A549 (cell line): Measurements from ENCODE around the gene LMAN1L. TPM values are rescaled to one million over a fixed set of nuclear protein-coding genes. Genes with fewer than 3 reads are reported as not detected.

ENCODE experiments used
- CBX2 ChIP-seq: fragments of 200-600 bp; sonication (generic); IDR thresholded peaks from 2 replicates; pipeline ENCODE4 v1.6.1; 2016; ENCODE audit warnings: low read depth, mild to moderate bottlenecking, borderline replicate concordance
- CEBPB ChIP-seq, 2 experiments: fragments of >200 bp in 1 of 2; sonication (Bioruptor Twin) in 1 of 2; formaldehyde crosslinking in 1 of 2; IDR thresholded peaks; 2 replicates each; pipeline ENCODE4 v1.6.1; 2012 to 2016
- CHD4 ChIP-seq: fragments of 200-600 bp; sonication (generic); IDR thresholded peaks from 2 replicates; pipeline ENCODE4 v1.6.1; 2016; ENCODE audit warnings: antibody characterized with exemption, mild to moderate bottlenecking, borderline replicate concordance
- EHMT2 ChIP-seq: fragments of 200-600 bp; sonication (generic); IDR thresholded peaks from 2 replicates; pipeline ENCODE4 v1.6.1; 2016; ENCODE audit warnings: antibody characterized with exemption, low read depth, mild to moderate bottlenecking, moderate library complexity
- ESRRA ChIP-seq: fragments of 150-350 bp; IDR thresholded peaks from 2 replicates; pipeline ENCODE4 v1.6.1; 2014; ENCODE audit warnings: mild to moderate bottlenecking, low read length, borderline replicate concordance
- FOSL2 ChIP-seq, 2 experiments: fragments of 450-650 bp in 1 of 2; fragments of >200 bp in 1 of 2; sonication (Bioruptor Twin) in 1 of 2; formaldehyde crosslinking; IDR thresholded peaks; 2 replicates each; pipeline versions ENCODE4 v1.5.0 to v1.6.1; 2016 to 2020; ENCODE audit warnings: mild to moderate bottlenecking in 1 of 2, moderate library complexity in 1 of 2
- HEYL ChIP-seq: fragments of 250-450 bp; sonication (Bioruptor Pico); IDR thresholded peaks from 2 replicates; pipeline ENCODE4 v1.8.0; 2021; ENCODE audit warnings: mild to moderate bottlenecking, moderate library complexity
- HOXB5 ChIP-seq: fragments of 250-450 bp; sonication (Bioruptor Pico); IDR thresholded peaks from 2 replicates; pipeline ENCODE4 v1.5.0; 2020; ENCODE audit warnings: mild to moderate bottlenecking, moderate library complexity
- JUN ChIP-seq, 2 experiments: fragments of >200 bp; sonication (Bioruptor Twin); formaldehyde crosslinking; IDR thresholded peaks; 2 replicates in 1 of 2; 3 replicates in 1 of 2; pipeline ENCODE4 v1.6.1; 2016 to 2017
- KDM1A ChIP-seq: fragments of 200-600 bp; sonication (generic); IDR thresholded peaks from 2 replicates; pipeline ENCODE4 v1.6.1; 2016; ENCODE audit warnings: low read depth, mild to moderate bottlenecking
- KDM5A ChIP-seq: fragments of 200-600 bp; sonication (generic); IDR thresholded peaks from 2 replicates; pipeline ENCODE4 v1.6.1; 2016; ENCODE audit warnings: antibody characterized with exemption, mild to moderate bottlenecking
- MAFK ChIP-seq: fragments of 450-650 bp; IDR thresholded peaks from 2 replicates; pipeline ENCODE4 v1.6.1; 2014; ENCODE audit not compliant: partially characterized antibody
- MAZ ChIP-seq: fragments of 150-350 bp; IDR thresholded peaks from 2 replicates; pipeline ENCODE4 v1.6.1; 2014; ENCODE audit warnings: antibody characterized with exemption, low read depth, low read length, borderline replicate concordance
- MYC ChIP-seq: IDR thresholded peaks from 2 replicates; pipeline ENCODE4 v1.6.1; 2012; ENCODE audit warnings: mild to moderate bottlenecking, inconsistent platforms, low read length, improper control_type of control experiment, borderline replicate concordance
- NPAS2 ChIP-seq: fragments of 250-450 bp; sonication (Bioruptor Pico); IDR thresholded peaks from 2 replicates; pipeline ENCODE4 v1.8.0; 2022; ENCODE audit warnings: mild to moderate bottlenecking, moderate library complexity, borderline replicate concordance
- NR3C1 ChIP-seq: fragments of >200 bp; sonication (Bioruptor Twin); formaldehyde crosslinking; IDR thresholded peaks from 3 replicates; pipeline ENCODE4 v1.6.1; 2017
- PHF8 ChIP-seq: fragments of 200-600 bp; sonication (generic); IDR thresholded peaks from 2 replicates; pipeline ENCODE4 v1.6.1; 2016; ENCODE audit warnings: low read depth, mild to moderate bottlenecking, antibody characterized with exemption, moderate library complexity, borderline replicate concordance
- POLR2AphosphoS2 ChIP-seq: conservative IDR thresholded peaks from 2 replicates; pipeline ENCODE4 v1.6.1; 2012; ENCODE audit warnings: low read length, improper control_type of control experiment, inconsistent platforms
- RAD21 ChIP-seq, 2 experiments: fragments of >200 bp in 1 of 2; sonication (Bioruptor Twin) in 1 of 2; formaldehyde crosslinking in 1 of 2; IDR thresholded peaks in 1 of 2; conservative IDR thresholded peaks in 1 of 2; 2 replicates in 1 of 2; 3 replicates in 1 of 2; pipeline ENCODE4 v1.6.1; 2012 to 2018; ENCODE audit warnings: inconsistent platforms in 1 of 2
- RCOR1 ChIP-seq: fragments of 150-350 bp; IDR thresholded peaks from 2 replicates; pipeline ENCODE4 v1.6.1; 2014; ENCODE audit warnings: antibody characterized with exemption, low read length, low read depth
- RFX5 ChIP-seq: fragments of 450-650 bp; IDR thresholded peaks from 2 replicates; pipeline ENCODE4 v1.7.1; 2014; ENCODE audit warnings: antibody characterized with exemption, mild to moderate bottlenecking, moderate library complexity
- SREBF2 ChIP-seq: fragments of 450-650 bp; IDR thresholded peaks from 2 replicates; pipeline ENCODE4 v1.6.1; 2014; ENCODE audit warnings: mild to moderate bottlenecking, moderate library complexity
- TFCP2L1 ChIP-seq: fragments of 250-450 bp; sonication (Bioruptor Pico); IDR thresholded peaks from 2 replicates; pipeline ENCODE4 v1.5.0; 2021; ENCODE audit warnings: mild to moderate bottlenecking
- TP53 ChIP-seq: fragments of 250-450 bp; sonication (Bioruptor Pico); IDR thresholded peaks from 2 replicates; pipeline ENCODE4 v1.5.0; 2021; ENCODE audit warnings: mild to moderate bottlenecking, moderate library complexity
- ZC3H11A ChIP-seq: fragments of 450-650 bp; IDR thresholded peaks from 2 replicates; pipeline ENCODE4 v1.6.1; 2014; ENCODE audit warnings: antibody characterized with exemption, mild to moderate bottlenecking
- ZFP36 ChIP-seq: fragments of 450-650 bp; IDR thresholded peaks from 2 replicates; pipeline ENCODE4 v1.6.1; 2014; ENCODE audit warnings: borderline replicate concordance; ENCODE audit not compliant: partially characterized antibody
- ZSCAN20 ChIP-seq: fragments of 250-450 bp; sonication (Bioruptor Pico); IDR thresholded peaks from 2 replicates; pipeline ENCODE4 v1.8.0; 2022; ENCODE audit warnings: mild to moderate bottlenecking, moderate library complexity
- polyA plus RNA-seq, 4 experiments: library from polyadenylated mRNA; depleted of rRNA in 3 of 4; stranded (reverse); fragments of >200 nt; fragmentation: RNase III in 1 of 4; extraction: RNeasy Plus Mini Kit Qiagen cat#74134 plus additional on column Dnase treatment in 1 of 4; gene quantifications; 2 replicates in 3 of 4; 3 replicates in 1 of 4; pipeline ENCODE4 v1.2.3, GENCODE V29; 2011 to 2017
- TF ChIP-seq, protein P1 (sequence below): IDR thresholded peaks from 2 replicates; pipeline ENCODE4 v1.6.1; 2012; ENCODE audit warnings: low read depth, borderline replicate concordance
- TF ChIP-seq, protein P2 (sequence below): IDR thresholded peaks from 2 replicates; pipeline ENCODE4 v1.6.1; 2012
- TF ChIP-seq, protein P3 (sequence below): fragments of 150-350 bp; IDR thresholded peaks from 2 replicates; pipeline ENCODE4 v1.6.1; 2014; ENCODE audit warnings: low read depth, mild to moderate bottlenecking, low read length
- TF ChIP-seq, protein P4 (sequence below): fragments of >200 bp; sonication (Bioruptor Twin); formaldehyde crosslinking; IDR thresholded peaks from 3 replicates; pipeline ENCODE4 v1.5.1; 2016
- TF ChIP-seq, protein P5 (sequence below): fragments of >200 bp; sonication (Bioruptor Twin); formaldehyde crosslinking; IDR thresholded peaks from 2 replicates; pipeline ENCODE4 v1.6.1; 2016
- TF ChIP-seq, protein P6 (sequence below): fragments of 250-450 bp; sonication (Bioruptor Pico); IDR thresholded peaks from 2 replicates; pipeline ENCODE4 v1.5.0; 2021; ENCODE audit warnings: mild to moderate bottlenecking, moderate library complexity, borderline replicate concordance
- TF ChIP-seq, protein P7 (sequence below): IDR thresholded peaks from 2 replicates; pipeline ENCODE4 v1.6.1; 2012

The LMAN1L gene
- polyA plus RNA-seq, 2 of the 4 experiments (the other 2 are of a cell fraction), result not detected

DNA sequence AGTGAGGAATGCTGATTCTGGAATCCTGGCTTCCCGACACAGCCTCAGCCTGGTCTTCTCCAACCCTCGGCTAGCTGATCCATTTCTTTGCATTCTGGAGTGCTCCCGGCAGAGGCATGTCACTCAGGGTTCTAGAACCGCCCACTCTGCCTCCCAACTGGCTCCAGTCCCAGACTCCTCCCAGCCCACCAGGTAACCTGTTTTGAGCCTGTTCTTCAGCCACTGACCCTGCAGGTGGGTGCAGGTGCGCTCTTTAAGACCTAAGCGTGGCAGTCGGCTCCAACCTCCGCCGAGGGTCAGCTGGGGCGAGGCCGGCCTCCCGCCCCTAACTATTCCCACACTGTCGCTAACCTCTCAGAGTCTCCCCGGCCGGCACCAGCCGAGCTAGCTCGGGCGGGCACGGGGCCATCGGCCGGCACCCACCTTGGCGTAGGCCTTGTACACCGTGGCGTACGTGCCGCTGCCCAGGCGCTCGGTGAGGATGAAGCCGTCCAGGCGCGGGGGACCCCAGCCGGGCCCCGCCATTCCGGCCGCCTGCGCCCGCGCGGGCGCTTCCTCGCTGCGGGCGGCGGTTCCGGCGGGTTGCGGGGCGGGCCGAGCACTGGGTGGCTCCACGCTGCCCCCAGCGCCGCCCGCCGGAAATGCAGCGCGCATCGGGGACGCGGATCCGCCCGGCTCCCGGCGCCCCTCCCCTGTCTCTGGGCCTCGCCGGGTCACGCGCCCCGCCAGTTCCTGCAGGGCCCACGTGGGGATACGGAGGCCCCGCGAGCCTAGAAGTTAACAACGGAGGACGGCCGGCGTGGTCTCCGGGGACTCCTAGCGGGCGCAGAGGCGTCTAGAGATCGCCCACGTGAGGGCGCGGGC lies 30.2 kb downstream of the LMAN1L start, which contains the start of gene ULK3 (continued):
- TF ChIP-seq, protein P1, sequence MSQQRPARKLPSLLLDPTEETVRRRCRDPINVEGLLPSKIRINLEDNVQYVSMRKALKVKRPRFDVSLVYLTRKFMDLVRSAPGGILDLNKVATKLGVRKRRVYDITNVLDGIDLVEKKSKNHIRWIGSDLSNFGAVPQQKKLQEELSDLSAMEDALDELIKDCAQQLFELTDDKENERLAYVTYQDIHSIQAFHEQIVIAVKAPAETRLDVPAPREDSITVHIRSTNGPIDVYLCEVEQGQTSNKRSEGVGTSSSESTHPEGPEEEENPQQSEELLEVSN, result peak; percentile 95
- TF ChIP-seq, protein P2, sequence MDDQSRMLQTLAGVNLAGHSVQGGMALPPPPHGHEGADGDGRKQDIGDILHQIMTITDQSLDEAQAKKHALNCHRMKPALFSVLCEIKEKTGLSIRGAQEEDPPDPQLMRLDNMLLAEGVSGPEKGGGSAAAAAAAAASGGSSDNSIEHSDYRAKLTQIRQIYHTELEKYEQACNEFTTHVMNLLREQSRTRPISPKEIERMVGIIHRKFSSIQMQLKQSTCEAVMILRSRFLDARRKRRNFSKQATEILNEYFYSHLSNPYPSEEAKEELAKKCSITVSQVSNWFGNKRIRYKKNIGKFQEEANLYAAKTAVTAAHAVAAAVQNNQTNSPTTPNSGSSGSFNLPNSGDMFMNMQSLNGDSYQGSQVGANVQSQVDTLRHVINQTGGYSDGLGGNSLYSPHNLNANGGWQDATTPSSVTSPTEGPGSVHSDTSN, result peak; percentile 87
- peak; percentile 70; the same call in 1 of the 2 replicates for TF ChIP-seq TP53 (CRISPR knock-in tag)
- TF ChIP-seq MAFK, result no peak
- TF ChIP-seq NR3C1, result no peak
- TF ChIP-seq RAD21 (conservative IDR thresholded peaks at IDR 0.05 in 1 of 2, IDR thresholded peaks at IDR 0.05 in 1 of 2), result no peak; a peak in 1 of 5 replicates
- no peak for TF ChIP-seq SREBF2
- peak; percentile 77 to 83; a peak in 4 of 5 replicates for TF ChIP-seq JUN (IDR thresholded peaks at IDR 0.05)
- no peak; the same call in 1 of the 2 replicates for TF ChIP-seq RFX5
- no peak for TF ChIP-seq RCOR1
- TF ChIP-seq, protein P3, sequence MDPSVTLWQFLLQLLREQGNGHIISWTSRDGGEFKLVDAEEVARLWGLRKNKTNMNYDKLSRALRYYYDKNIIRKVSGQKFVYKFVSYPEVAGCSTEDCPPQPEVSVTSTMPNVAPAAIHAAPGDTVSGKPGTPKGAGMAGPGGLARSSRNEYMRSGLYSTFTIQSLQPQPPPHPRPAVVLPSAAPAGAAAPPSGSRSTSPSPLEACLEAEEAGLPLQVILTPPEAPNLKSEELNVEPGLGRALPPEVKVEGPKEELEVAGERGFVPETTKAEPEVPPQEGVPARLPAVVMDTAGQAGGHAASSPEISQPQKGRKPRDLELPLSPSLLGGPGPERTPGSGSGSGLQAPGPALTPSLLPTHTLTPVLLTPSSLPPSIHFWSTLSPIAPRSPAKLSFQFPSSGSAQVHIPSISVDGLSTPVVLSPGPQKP, result no peak
- no peak for TF ChIP-seq POLR2AphosphoS2
- TF ChIP-seq MYC, result peak; percentile 96
- peak; percentile 92 for TF ChIP-seq PHF8
- TF ChIP-seq MAZ, result 0 out of 2 replicates have a peak, but pooled peaks have one; percentile 66
- no peak for TF ChIP-seq CEBPB (IDR thresholded peaks at IDR 0.05)
- TF ChIP-seq, protein P4, sequence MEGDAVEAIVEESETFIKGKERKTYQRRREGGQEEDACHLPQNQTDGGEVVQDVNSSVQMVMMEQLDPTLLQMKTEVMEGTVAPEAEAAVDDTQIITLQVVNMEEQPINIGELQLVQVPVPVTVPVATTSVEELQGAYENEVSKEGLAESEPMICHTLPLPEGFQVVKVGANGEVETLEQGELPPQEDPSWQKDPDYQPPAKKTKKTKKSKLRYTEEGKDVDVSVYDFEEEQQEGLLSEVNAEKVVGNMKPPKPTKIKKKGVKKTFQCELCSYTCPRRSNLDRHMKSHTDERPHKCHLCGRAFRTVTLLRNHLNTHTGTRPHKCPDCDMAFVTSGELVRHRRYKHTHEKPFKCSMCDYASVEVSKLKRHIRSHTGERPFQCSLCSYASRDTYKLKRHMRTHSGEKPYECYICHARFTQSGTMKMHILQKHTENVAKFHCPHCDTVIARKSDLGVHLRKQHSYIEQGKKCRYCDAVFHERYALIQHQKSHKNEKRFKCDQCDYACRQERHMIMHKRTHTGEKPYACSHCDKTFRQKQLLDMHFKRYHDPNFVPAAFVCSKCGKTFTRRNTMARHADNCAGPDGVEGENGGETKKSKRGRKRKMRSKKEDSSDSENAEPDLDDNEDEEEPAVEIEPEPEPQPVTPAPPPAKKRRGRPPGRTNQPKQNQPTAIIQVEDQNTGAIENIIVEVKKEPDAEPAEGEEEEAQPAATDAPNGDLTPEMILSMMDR, result peak; percentile 78
- TF ChIP-seq FOSL2 (IDR thresholded peaks at IDR 0.05), result no peak
- TF ChIP-seq FOSL2 (CRISPR knock-in tag; IDR thresholded peaks at IDR 0.05), result 0 out of 2 replicates have a peak, but pooled peaks have one; percentile 10
- no peak for TF ChIP-seq ZFP36
- TF ChIP-seq KDM1A, result no peak
- TF ChIP-seq, protein P5, sequence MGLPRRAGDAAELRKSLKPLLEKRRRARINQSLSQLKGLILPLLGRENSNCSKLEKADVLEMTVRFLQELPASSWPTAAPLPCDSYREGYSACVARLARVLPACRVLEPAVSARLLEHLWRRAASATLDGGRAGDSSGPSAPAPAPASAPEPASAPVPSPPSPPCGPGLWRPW, result no peak
- no peak for TF ChIP-seq ZC3H11A
- TF ChIP-seq, protein P6, sequence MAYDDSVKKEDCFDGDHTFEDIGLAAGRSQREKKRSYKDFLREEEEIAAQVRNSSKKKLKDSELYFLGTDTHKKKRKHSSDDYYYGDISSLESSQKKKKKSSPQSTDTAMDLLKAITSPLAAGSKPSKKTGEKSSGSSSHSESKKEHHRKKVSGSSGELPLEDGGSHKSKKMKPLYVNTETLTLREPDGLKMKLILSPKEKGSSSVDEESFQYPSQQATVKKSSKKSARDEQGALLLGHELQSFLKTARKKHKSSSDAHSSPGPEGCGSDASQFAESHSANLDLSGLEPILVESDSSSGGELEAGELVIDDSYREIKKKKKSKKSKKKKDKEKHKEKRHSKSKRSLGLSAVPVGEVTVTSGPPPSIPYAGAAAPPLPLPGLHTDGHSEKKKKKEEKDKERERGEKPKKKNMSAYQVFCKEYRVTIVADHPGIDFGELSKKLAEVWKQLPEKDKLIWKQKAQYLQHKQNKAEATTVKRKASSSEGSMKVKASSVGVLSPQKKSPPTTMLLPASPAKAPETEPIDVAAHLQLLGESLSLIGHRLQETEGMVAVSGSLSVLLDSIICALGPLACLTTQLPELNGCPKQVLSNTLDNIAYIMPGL (CRISPR knock-in tag), result no peak
- TF ChIP-seq HEYL (CRISPR knock-in tag), result no peak
- no peak for TF ChIP-seq KDM5A
- no peak for TF ChIP-seq EHMT2
- no peak for TF ChIP-seq CHD4
- TF ChIP-seq, protein P7, sequence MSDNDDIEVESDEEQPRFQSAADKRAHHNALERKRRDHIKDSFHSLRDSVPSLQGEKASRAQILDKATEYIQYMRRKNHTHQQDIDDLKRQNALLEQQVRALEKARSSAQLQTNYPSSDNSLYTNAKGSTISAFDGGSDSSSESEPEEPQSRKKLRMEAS, result peak; percentile 98
- TF ChIP-seq ZSCAN20, result no peak
- no peak for TF ChIP-seq ESRRA
- TF ChIP-seq CBX2, result no peak
- TF ChIP-seq TFCP2L1 (CRISPR knock-in tag), result no peak
- TF ChIP-seq HOXB5 (CRISPR knock-in tag), result 0 out of 2 replicates have a peak, but pooled peaks have one; percentile 47
- peak; percentile 63 for TF ChIP-seq NPAS2
